Panc1 (cell line): ENCODE results near the gene FHIT.

ENCODE experiments used
- POLR2AphosphoS5 ChIP-seq: IDR thresholded peaks from 2 replicates; pipeline ENCODE4 v1.6.1; 2012; ENCODE audit warnings: mild to moderate bottlenecking, low read depth, low read length, moderate library complexity
- REST ChIP-seq, 2 experiments: IDR thresholded peaks; 2 replicates each; pipeline ENCODE4 v1.6.1; 2011 to 2012; ENCODE audit warnings: low read depth in 2 of 2, control low read depth in 1 of 2, low read length in 1 of 2, mild to moderate bottlenecking in 1 of 2, moderate library complexity in 1 of 2; ENCODE audit not compliant: insufficient read depth in 1 of 2
- SIN3A ChIP-seq: IDR thresholded peaks from 2 replicates; pipeline ENCODE4 v1.6.1; 2012; ENCODE audit warnings: low read depth, mild to moderate bottlenecking, low read length, moderate library complexity, borderline replicate concordance; ENCODE audit not compliant: insufficient read depth
- TCF7L2 ChIP-seq: IDR thresholded peaks from 2 replicates; pipeline ENCODE4 v1.6.1; 2011; ENCODE audit warnings: mild to moderate bottlenecking, low read depth, low read length, inconsistent platforms
- TF ChIP-seq, protein P1 (sequence below): fragments of 450-650 bp; IDR thresholded peaks from 2 replicates; pipeline ENCODE4 v1.5.1; 2017; ENCODE audit warnings: mild to moderate bottlenecking

DNA sequence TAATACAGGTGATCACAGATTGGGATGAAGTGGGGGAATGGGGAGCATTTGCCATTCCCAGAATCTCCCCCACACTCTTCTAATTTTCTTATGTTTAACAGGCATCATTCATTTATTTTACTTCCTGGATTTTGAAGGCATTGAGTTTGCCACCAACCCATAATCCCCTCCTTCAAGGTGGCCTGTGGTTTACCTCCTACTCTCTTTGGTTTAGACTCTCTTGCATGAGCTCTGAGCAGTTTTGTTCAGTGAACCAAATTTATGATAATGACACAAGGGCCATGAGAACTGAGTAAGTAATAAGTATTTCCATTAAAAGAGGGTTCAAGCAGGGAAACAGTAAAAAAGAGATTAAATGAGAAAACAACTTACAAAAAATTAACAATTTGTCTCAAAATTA lies 1498.3 kb downstream of the FHIT start:
- TF ChIP-seq, protein P1, sequence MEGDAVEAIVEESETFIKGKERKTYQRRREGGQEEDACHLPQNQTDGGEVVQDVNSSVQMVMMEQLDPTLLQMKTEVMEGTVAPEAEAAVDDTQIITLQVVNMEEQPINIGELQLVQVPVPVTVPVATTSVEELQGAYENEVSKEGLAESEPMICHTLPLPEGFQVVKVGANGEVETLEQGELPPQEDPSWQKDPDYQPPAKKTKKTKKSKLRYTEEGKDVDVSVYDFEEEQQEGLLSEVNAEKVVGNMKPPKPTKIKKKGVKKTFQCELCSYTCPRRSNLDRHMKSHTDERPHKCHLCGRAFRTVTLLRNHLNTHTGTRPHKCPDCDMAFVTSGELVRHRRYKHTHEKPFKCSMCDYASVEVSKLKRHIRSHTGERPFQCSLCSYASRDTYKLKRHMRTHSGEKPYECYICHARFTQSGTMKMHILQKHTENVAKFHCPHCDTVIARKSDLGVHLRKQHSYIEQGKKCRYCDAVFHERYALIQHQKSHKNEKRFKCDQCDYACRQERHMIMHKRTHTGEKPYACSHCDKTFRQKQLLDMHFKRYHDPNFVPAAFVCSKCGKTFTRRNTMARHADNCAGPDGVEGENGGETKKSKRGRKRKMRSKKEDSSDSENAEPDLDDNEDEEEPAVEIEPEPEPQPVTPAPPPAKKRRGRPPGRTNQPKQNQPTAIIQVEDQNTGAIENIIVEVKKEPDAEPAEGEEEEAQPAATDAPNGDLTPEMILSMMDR, result no peak
- no peak for TF ChIP-seq TCF7L2
- no peak for TF ChIP-seq POLR2AphosphoS5
- no peak for TF ChIP-seq REST (IDR thresholded peaks at IDR 0.05; ENCODE audit: insufficient read depth in 1 of 2, low read depth in 2 of 2, low read length in 1 of 2)
- no peak for TF ChIP-seq SIN3A
